A549 (cell line): ENCODE measurements around the gene XPNPEP3. TPM values are rescaled to one million over a fixed set of nuclear protein-coding genes. Genes with fewer than 3 reads are reported as not detected.

Source experiments
- ATAC-seq, 2 experiments: fragments of 200-7000 bp in 1 of 2; fragments of >200 bp in 1 of 2; cut with Nextera tagmentation in 1 of 2; cut with Tn5 transposase in 1 of 2; 3 replicates each; pipeline versions ENCODE4 v1.8.0 to v1.9.1; 2018 to 2020; ENCODE audit warnings: mild to moderate bottlenecking in 1 of 2, moderate library complexity in 1 of 2
- CTCF ChIA-PET: fragments of 300-600 bp; sonication (Branson Sonifier 250); formaldehyde crosslinking; extraction: SDS; loops from one replicate; lab custom pipeline; 2021; ENCODE audit warnings: antibody characterized with exemption, inconsistent platforms; lab: Yijun Ruan, JAX
- POLR2A ChIA-PET: fragments of 350-600 bp; formaldehyde crosslinking; extraction: SDS; loops from one replicate; lab custom pipeline; 2021; ENCODE audit warnings: antibody characterized with exemption, inconsistent platforms; lab: Yijun Ruan, JAX
- DNase-seq, 2 experiments: peaks; one replicate each; pipeline versions ENCODE4 v3.0.0 to v3.0.0-alpha.2; 2011 to 2016; ENCODE audit warnings: low read depth in 1 of 2, low spot score in 1 of 2
- FAIRE-seq: peaks from 2 replicates; lab custom pipeline; 2011; peaks lifted over from hg19 to GRCh38; lab: Jason Lieb, UNC
- H3K27ac ChIP-seq, 2 experiments: fragments of >200 bp; sonication (Bioruptor Twin); formaldehyde crosslinking; 3 replicates each; pipeline ENCODE4 v1.5.1; 2016 to 2017
- H3K4me1 ChIP-seq: fragments of >200 bp; sonication (Bioruptor Twin); formaldehyde crosslinking; 3 replicates; pipeline ENCODE4 v1.6.1; 2016
- H3K4me2 ChIP-seq: fragments of >200 bp; sonication (Bioruptor Twin); formaldehyde crosslinking; 3 replicates; pipeline ENCODE4 v1.6.1; 2016
- H3K4me3 ChIP-seq: fragments of >200 bp; sonication (Bioruptor Twin); formaldehyde crosslinking; 3 replicates; pipeline ENCODE4 v1.5.1; 2016
- H3K9me3 ChIP-seq: fragments of >200 bp; sonication (Bioruptor Twin); formaldehyde crosslinking; 3 replicates; pipeline ENCODE4 v1.6.1; 2016
- ATOH8 ChIP-seq: fragments of 250-450 bp; sonication (Bioruptor Pico); IDR thresholded peaks from 2 replicates; pipeline ENCODE4 v1.5.0; 2020; ENCODE audit warnings: low read depth, mild to moderate bottlenecking, moderate library complexity
- CHD4 ChIP-seq: fragments of 200-600 bp; sonication (generic); IDR thresholded peaks from 2 replicates; pipeline ENCODE4 v1.6.1; 2016; ENCODE audit warnings: antibody characterized with exemption, mild to moderate bottlenecking, borderline replicate concordance
- CTCF ChIP-seq: fragments of >200 bp; sonication (Bioruptor Twin); formaldehyde crosslinking; IDR thresholded peaks from 3 replicates; pipeline ENCODE4 v1.5.1; 2016
- EP300 ChIP-seq, 2 experiments: fragments of >200 bp; sonication (Bioruptor Twin); formaldehyde crosslinking; IDR thresholded peaks; 2 replicates in 1 of 2; 3 replicates in 1 of 2; pipeline ENCODE4 v1.6.1; 2016 to 2017
- FOXS1 ChIP-seq: fragments of 250-450 bp; sonication (Bioruptor Pico); IDR thresholded peaks from 2 replicates; pipeline ENCODE4 v1.5.0; 2020; ENCODE audit warnings: mild to moderate bottlenecking, moderate library complexity
- HDAC2 ChIP-seq: fragments of 200-600 bp; sonication (generic); IDR thresholded peaks from 2 replicates; pipeline ENCODE4 v1.6.1; 2016
- HES2 ChIP-seq: fragments of >200 bp; sonication (Bioruptor Twin); formaldehyde crosslinking; IDR thresholded peaks from 2 replicates; pipeline ENCODE4 v1.6.1; 2016
- HEYL ChIP-seq: fragments of 250-450 bp; sonication (Bioruptor Pico); IDR thresholded peaks from 2 replicates; pipeline ENCODE4 v1.8.0; 2021; ENCODE audit warnings: mild to moderate bottlenecking, moderate library complexity
- HMGXB4 ChIP-seq: fragments of 250-450 bp; sonication (Bioruptor Pico); IDR thresholded peaks from 2 replicates; pipeline ENCODE4 v1.5.0; 2021; ENCODE audit warnings: mild to moderate bottlenecking, moderate library complexity, borderline replicate concordance
- MAX ChIP-seq: IDR thresholded peaks from 2 replicates; pipeline ENCODE4 v1.6.1; 2012
- NPAS2 ChIP-seq: fragments of 250-450 bp; sonication (Bioruptor Pico); IDR thresholded peaks from 2 replicates; pipeline ENCODE4 v1.8.0; 2022; ENCODE audit warnings: mild to moderate bottlenecking, moderate library complexity, borderline replicate concordance
- POLR2AphosphoS2 ChIP-seq: conservative IDR thresholded peaks from 2 replicates; pipeline ENCODE4 v1.6.1; 2012; ENCODE audit warnings: low read length, improper control_type of control experiment, inconsistent platforms
- RAD21 ChIP-seq, 2 experiments: fragments of >200 bp in 1 of 2; sonication (Bioruptor Twin) in 1 of 2; formaldehyde crosslinking in 1 of 2; IDR thresholded peaks in 1 of 2; conservative IDR thresholded peaks in 1 of 2; 2 replicates in 1 of 2; 3 replicates in 1 of 2; pipeline ENCODE4 v1.6.1; 2012 to 2018; ENCODE audit warnings: inconsistent platforms in 1 of 2
- SMC3 ChIP-seq: fragments of >200 bp; sonication (Bioruptor Twin); formaldehyde crosslinking; IDR thresholded peaks from 3 replicates; pipeline ENCODE4 v1.6.1; 2018; ENCODE audit warnings: inconsistent platforms
- ZNF302 ChIP-seq: fragments of 250-450 bp; sonication (Bioruptor Pico); IDR thresholded peaks from 2 replicates; pipeline ENCODE4 v1.9.0; 2021; ENCODE audit warnings: inconsistent platforms, mild to moderate bottlenecking, moderate library complexity
- WGBS: methylation state at CpG from one replicate; pipeline ENCODE4 v1.1.6; 2017; ENCODE audit errors: missing lambda C conversion rate; 5-methylcytosine and 5-hydroxymethylcytosine counted together
- polyA plus RNA-seq, 4 experiments: library from polyadenylated mRNA; depleted of rRNA in 3 of 4; stranded (reverse); fragments of >200 nt; fragmentation: RNase III in 1 of 4; extraction: RNeasy Plus Mini Kit Qiagen cat#74134 plus additional on column Dnase treatment in 1 of 4; gene quantifications; 2 replicates in 3 of 4; 3 replicates in 1 of 4; pipeline ENCODE4 v1.2.3, GENCODE V29; 2011 to 2017

Gene XPNPEP3
- polyA plus RNA-seq, 2 of the 4 experiments (the other 2 are of a cell fraction): 12.7 to 23.3 TPM

- H3K4me3 ChIP-seq: no peak overlapping the region
- TF ChIP-seq HDAC2 (no peak), HMGXB4 (CRISPR knock-in tag) (no peak), ATOH8 (CRISPR knock-in tag) (no peak), HEYL (CRISPR knock-in tag) (no peak), EP300 (IDR thresholded peaks at IDR 0.05) (no peak), HES2 (no peak), MAX (no peak)
- FAIRE-seq (no peak), ATAC-seq (no peak), DNase-seq (no peak)
- H3K4me2 ChIP-seq: no peak overlapping the region
- no peaks in the 10 kb centered on the region for H3K9me3 ChIP-seq
- H3K27ac ChIP-seq: no peak overlapping the region
- CTCF ChIA-PET: no interaction called here
- POLR2A ChIA-PET: interaction anchor here (0.7 kb wide), 1 partner anchor 17 kb away, joined by 3 read pairs; no protein-coding TSS in a partner anchor
- 93% methylated on average over 5 of the region's 5 CpGs for WGBS
- H3K4me1 ChIP-seq: no peaks in the 10 kb centered on the region
Measured at GRCh38 chr22:40919446-40919845, 62.5 kb downstream of the XPNPEP3 start.

- Histone ChIP-seq H3K27ac (no peak overlapping the region), H3K9me3 (no peaks in the 10 kb centered on the region), H3K4me3 (no peak overlapping the region), H3K4me2 (no peak overlapping the region), H3K4me1 (no peaks in the 10 kb centered on the region)
- DNase-seq (no peak), ATAC-seq (no peak), FAIRE-seq (no peak)
- no peak for TF ChIP-seq POLR2AphosphoS2
- TF ChIP-seq ZNF302 (CRISPR knock-in tag): no peak
- CTCF ChIA-PET: interaction anchor here (2.3 kb wide), 1 partner anchor 387 kb away, joined by 5 read pairs; no protein-coding TSS in a partner anchor
- WGBS: 95% methylated on average over 9 of the region's 9 CpGs
- POLR2A ChIA-PET: no interaction called here
Measured at GRCh38 chr22:40920526-40920925, 63.6 kb downstream of the XPNPEP3 start.

- ATAC-seq: peak; percentile 59 to 77; a peak in 3 of 6 replicates
- no peak for TF ChIP-seq NPAS2 (CRISPR knock-in tag)
- no peak for TF ChIP-seq FOXS1 (CRISPR knock-in tag)
- no peak for TF ChIP-seq EP300 (IDR thresholded peaks at IDR 0.05)
- peak; percentile 54; the same call in 2 of the 3 replicates for TF ChIP-seq SMC3
- no peak for TF ChIP-seq CHD4
- peak; percentile 62 for TF ChIP-seq CTCF
- TF ChIP-seq RAD21 (conservative IDR thresholded peaks at IDR 0.05 in 1 of 2, IDR thresholded peaks at IDR 0.05 in 1 of 2): peak; percentile 67 to 71
Measured at GRCh38 chr22:40922484-40923303, 65.7 kb downstream of the XPNPEP3 start.

More at GRCh38 chr22:40922484-40923303, 65.7 kb downstream of the XPNPEP3 start:
- WGBS: 45% methylated on average over 5 of the region's 5 CpGs
- ChIA-PET POLR2A (interaction anchor here (0.5 to 1.6 kb wide), 3 partner anchors 29 to 523 kb away, joined by 3 to 13 read pairs (median 13); partner anchors contain the start of genes RBX1 and TOB2), CTCF (interaction anchor here (0.6 to 2.5 kb wide), 42 partner anchors 8 to 595 kb away, joined by 3 to 13 read pairs (median 3); partner anchors contain the start of genes EP300, RBX1, ST13 and XPNPEP3)
- FAIRE-seq (no peak), DNase-seq (peak; percentile 20 to 47)
- no peak overlapping the region for H3K4me3 ChIP-seq
- no peak overlapping the region for H3K4me2 ChIP-seq
- H3K9me3 ChIP-seq: no peaks in the 10 kb centered on the region
- H3K27ac ChIP-seq: no peak overlapping the region
- H3K4me1 ChIP-seq: no peaks in the 10 kb centered on the region
